ACHN (cell line): ENCODE data around the gene C18orf63.

ENCODE experiments used
- DNase-seq: peaks from one replicate; pipeline ENCODE4 v3.0.0-alpha.2; 2015
- in situ Hi-C: cut with HindIII; loops from 2 replicates; pipeline ENCODE4 v1.10.0; 2017; ENCODE audit warnings: low sequenced_read_pairs, low pct_ligation_motif_present, low pct_unique_long_range_greater_than_20kb

The C18orf63 gene

GRCh38 chr18:74315464-74316256 lies at the start of gene C18orf63:
Gene C18orf63, plus strand, starts transcription at chr18:74315839. Its CDS starts 2,027 bp downstream, at chr18:74317866.
- no peak for DNase-seq
- in situ Hi-C loops, result no loop called here

- no peak for DNase-seq
- in situ Hi-C loops, result no loop called here
Measured at GRCh38 chr18:74266161-74266560, 49.5 kb upstream of the C18orf63 start.

- DNase-seq, result no peak
- in situ Hi-C loops, result no loop called here
Measured at GRCh38 chr18:74268175-74268574, 47.5 kb upstream of the C18orf63 start.

DNA sequence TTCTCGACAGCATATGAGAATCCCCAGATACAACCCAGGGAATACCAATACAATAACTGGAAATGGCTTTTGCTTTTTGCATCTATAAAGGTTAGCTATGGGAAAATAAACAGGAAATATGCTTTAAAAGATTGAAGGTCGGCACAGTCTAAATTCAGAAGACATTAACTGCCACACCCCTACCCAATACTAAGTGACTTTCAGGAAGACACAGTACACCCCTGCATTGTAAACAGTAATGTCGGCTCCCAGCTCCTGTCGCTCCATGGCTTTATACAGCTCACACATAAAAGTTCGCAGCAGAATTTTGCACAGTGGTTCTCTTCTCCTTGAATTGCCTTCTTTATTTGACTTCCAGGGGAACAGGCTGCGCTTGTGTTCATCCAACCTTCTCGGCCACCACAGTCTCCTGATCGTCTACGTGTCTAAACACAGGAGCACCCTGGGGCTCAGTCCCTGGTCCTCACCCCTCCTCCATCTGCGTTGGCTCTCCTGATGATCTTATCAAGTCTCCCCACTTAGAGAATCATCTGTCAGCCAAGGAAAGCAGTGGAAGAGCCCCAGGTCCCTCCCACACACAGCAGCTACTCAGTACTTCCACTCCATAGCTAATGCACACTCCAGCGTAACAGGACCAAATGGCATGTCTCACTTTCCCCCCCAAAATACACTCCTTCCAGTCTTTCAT lies 46.6 kb upstream of the C18orf63 start:
- no peak for DNase-seq

DNA sequence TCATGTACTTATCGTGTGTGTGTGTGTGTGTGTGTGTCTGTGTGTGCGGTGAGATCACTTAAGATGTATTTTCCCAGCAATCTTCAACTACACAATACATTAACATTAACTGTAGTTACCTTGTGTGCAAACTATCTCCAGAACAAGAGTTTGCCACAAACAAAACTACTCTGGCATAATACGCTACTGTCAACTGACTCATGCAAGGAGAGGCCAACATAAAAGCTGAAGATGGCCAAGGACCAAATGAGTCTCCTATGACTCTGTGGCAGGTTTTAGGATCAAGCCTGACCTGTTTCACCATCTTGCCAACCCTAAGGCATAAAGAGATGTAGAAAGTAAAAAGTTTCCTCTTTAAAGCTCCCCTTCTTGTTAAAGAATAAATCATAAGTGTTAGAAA lies 44.0 kb upstream of the C18orf63 start:
- in situ Hi-C loops, result no loop called here
- DNase-seq, result no peak

More for the DNA sequence above, 46.6 kb upstream of the C18orf63 start:
- in situ Hi-C loops, result no loop called here

- no peak for DNase-seq
- in situ Hi-C loops, result no loop called here
Measured at GRCh38 chr18:74273394-74273793, 42.2 kb upstream of the C18orf63 start.

GRCh38 chr18:74274700-74275099 lies 40.9 kb upstream of the C18orf63 start:
- in situ Hi-C loops, result no loop called here
- DNase-seq, result no peak

DNA sequence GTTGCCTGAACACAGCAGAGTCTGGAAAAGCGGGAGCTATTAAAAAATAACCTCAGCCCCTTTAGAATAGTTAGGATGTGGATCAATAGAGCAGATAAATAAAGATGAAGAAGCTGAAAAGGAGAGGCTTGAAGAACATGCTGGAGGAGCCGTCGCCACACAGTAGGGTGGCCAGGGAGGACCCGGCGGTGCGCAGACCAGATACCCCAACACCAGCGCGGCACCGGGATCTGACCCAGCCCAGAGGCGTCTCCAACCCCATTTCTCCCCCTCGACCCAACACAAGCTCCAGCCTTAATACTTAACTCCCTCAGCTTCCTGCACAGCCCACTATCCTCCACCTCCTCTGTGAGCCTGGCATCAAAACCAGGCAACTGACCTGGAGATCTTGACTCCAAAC lies 39.9 kb upstream of the C18orf63 start:
- DNase-seq, result no peak
- in situ Hi-C loops, result no loop called here

DNA sequence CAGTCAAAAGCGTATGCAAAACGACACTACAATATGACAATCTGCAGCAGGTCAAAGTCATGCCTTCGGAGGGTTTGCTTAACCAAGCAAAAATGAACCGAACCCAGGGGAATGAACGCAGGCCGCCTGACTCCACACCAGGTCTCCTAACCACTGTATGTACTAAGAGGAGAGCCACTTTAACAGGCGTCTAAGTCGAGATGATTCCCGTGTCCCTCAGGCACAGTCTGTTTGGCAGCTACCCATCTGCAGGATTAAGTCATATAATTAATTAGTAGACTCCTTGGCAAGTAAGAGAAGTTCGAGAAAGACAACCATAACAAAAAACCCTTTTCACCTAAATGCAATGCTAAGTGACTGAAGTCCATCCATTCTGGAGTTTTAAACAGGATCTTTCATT lies 39.0 kb upstream of the C18orf63 start:
- in situ Hi-C loops, result no loop called here
- DNase-seq, result no peak

GRCh38 chr18:74277296-74277695 lies 38.3 kb upstream of the C18orf63 start:
- DNase-seq, result no peak
- in situ Hi-C loops, result no loop called here

DNA sequence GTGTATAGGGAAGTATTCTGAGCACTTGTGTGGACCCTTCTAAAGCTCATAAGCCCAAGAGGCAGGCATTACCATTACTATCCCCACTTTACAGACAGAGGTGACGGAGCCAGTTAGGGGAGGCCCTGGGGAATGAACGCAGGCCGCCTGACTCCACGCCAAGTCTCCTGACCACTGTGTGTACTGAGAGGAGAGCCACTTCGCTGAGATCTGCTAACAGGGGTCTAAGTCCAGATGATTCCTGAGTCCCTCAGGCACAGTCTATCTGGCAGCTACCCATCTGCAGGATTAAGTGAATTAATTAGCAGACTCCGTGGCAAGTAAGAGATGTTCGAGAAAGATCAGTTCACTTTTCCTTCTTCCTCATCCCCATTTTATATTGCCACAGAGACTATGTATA lies 37.6 kb upstream of the C18orf63 start:
- in situ Hi-C loops, result no loop called here
- DNase-seq, result no peak

- in situ Hi-C loops, result no loop called here
- no peak for DNase-seq
Measured at GRCh38 chr18:74278983-74279382, 36.7 kb upstream of the C18orf63 start.

GRCh38 chr18:74281011-74281979 lies 34.3 kb upstream of the C18orf63 start:
- in situ Hi-C loops, result no loop called here
- no peak for DNase-seq

- DNase-seq, result no peak
- in situ Hi-C loops, result no loop called here
Measured at GRCh38 chr18:74281980-74282754, 33.5 kb upstream of the C18orf63 start.

DNA sequence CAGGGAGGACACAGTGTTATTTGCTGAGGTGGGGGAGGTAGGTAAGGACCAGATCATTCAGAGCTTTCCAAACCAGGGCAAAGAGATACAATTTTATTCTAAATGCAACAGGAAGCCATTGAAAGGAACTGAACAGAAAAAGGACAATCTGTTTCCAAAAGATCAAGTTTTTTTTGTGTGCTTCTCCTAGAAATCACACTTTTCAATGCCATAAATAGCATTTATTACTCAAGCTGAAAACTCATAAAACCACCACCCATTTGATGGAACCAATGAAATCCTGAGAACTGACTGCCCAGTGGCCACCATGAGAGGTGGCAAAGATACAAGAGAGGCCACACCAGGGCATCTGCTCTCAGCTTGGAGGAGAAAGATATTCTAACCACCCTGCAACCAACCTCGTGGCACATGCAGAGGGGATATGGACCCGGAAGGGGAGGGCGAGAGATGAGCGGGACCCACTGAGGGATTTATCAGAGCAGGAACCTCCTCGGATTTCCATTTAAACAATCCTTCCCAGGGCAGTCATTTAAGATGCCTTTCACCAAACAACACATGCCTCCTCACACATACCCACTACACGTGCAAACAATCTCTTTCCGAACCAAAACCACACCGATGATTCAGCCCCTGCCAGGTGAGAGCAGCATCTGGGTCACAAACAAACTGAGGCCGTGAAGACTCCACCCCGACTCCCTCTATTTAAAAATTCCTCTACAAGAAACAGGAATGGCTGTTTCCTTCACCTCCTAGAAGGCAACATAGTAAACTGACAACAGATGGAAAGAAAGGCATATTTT lies 32.7 kb upstream of the C18orf63 start:
- no peak for DNase-seq

DNA sequence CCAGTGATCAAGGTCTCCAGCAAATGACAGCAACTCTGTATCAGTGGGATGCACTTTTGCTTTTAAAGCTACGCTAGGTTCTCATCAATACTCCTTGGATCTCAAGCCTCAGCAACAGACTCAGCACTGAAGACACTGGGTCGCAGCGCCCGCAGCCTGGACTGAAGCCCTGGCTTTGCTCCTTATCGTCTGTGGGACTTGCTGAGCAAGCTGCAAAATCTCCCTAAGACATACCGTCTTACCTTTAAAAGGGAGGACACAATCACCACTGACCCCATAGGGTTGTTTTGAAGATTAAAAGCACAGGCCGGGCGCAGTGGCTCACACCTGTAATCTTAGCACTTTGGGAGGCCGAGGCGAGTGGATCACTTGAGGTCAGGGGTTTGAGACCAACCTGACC lies 32.0 kb upstream of the C18orf63 start:
- DNase-seq, result no peak
- in situ Hi-C loops, result no loop called here

More for the DNA sequence above, 32.7 kb upstream of the C18orf63 start:
- in situ Hi-C loops, result no loop called here

DNA sequence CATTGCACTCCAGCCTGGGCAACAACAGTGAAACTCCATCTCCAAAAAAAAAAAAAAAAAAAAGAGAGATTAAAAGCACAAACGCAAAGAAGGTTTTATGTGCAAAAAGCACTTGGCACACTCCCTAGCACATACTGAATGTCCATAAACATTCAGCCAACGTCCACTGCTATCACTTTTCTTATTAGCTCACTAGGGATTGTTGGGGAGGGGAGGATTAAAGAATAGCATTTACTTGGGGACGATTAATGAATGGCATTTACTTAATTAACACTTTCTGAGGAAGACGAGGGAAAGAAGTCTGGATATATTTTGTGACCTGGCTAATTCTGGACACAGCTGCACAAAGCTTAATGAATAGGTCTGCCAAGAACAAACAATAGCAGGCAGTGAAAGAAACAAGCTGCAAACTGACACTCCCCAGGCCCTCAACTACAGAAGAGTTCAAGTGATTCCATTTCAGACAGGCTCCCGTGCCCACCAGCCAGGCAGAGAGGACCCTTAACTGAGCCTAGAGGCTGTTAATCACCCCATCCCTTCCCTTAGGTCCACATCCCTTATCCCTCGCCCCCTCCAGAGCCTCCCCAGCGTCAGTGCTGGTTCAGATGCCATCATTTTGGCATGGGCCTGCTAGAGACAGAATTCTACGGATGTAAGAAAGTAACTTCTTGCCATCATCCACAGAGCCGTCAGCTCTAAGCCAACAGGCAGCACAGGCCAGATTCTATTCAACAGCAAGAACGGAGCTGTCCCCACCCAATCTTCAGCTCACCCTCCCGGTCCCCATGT lies 31.3 kb upstream of the C18orf63 start:
- no peak for DNase-seq
- in situ Hi-C loops, result no loop called here
